Measurements from ENCODE around the gene RAB40C. TPM values are rescaled to one million over a fixed set of nuclear protein-coding genes. Genes with fewer than 3 reads are reported as not detected.
A peak's percentile ranks its signal among the peaks of the same experiment; 100 is the strongest.

The RAB40C gene
- total RNA-seq = 10 to 100 TPM; 15.1 to 18.2 TPM

GRCh38 chr16:589658-590187 is at the start of gene RAB40C:
RAB40C (plus strand) TSS chr16:590066; CDS start chr16:590292, 226 bp downstream.
- H3K36me3 Mint-ChIP-seq = no peaks in the 10 kb centered on the region
- H3K27me3 Mint-ChIP-seq = no peaks in the 10 kb centered on the region
- peak within 1 kb of the TSS; percentile 99 for H3K27ac Mint-ChIP-seq
- peak; percentile 85 for ATAC-seq (ENCODE audit: low read depth)
- peak within 1 kb of the TSS; percentile 99 for H3K4me3 Mint-ChIP-seq
- peaks cover 19% of the 10 kb centered on the region for H3K4me1 Mint-ChIP-seq
- DNase-seq = peak; percentile 97
- no peaks in the 10 kb centered on the region for H3K9me3 Mint-ChIP-seq
- POLR2A ChIA-PET = interaction anchor here (1.0 to 1.3 kb wide), 2 partner anchors 9 to 47 kb away, joined by 5 read pairs; no protein-coding TSS in a partner anchor

DNA sequence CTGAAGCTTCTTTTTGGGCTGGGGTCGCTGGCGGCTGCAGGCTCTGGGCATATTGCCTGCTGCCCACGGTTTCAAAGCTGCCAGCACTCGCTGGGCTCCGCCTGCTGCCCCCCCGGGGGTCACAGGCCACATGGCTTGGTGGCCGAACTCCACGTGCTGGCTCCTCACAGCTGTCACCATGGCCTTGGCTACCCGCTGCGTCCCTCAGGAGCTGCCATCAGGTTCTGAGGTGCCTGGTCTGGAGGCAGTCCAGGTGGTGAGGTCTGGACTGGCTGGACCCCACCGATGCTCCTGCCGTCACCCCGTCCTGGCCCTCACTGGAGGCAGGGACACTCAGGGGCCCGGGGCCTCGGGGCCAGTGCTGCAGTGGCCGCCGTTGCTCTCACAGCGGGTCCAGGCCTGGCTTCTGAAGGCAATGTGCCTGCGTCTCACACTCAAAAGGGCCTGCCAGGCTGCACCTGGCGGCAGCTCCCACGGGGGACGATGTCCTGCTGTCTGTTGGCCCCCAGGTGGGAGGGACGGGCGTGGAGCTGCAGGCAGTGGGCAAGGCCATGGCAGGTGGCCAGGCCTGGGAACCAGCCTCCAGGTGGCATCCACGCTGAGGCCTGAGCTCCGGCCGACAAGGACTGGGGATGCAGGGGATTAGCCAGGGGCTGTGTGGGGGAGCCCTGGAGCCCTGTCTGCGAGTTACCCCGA is 49.1 kb upstream of the RAB40C start:
- Mint-ChIP-seq H3K27me3 (no peaks in the 10 kb centered on the region), H3K36me3 (peaks cover 4% of the 10 kb centered on the region), H3K4me1 (no peaks in the 10 kb centered on the region), H3K27ac (no peak overlapping the region), H3K9me3 (no peaks in the 10 kb centered on the region), H3K4me3 (no peak overlapping the region)
- ATAC-seq (ENCODE audit: low read depth) = no peak
- no peak for DNase-seq
- POLR2A ChIA-PET = no interaction called here

DNA sequence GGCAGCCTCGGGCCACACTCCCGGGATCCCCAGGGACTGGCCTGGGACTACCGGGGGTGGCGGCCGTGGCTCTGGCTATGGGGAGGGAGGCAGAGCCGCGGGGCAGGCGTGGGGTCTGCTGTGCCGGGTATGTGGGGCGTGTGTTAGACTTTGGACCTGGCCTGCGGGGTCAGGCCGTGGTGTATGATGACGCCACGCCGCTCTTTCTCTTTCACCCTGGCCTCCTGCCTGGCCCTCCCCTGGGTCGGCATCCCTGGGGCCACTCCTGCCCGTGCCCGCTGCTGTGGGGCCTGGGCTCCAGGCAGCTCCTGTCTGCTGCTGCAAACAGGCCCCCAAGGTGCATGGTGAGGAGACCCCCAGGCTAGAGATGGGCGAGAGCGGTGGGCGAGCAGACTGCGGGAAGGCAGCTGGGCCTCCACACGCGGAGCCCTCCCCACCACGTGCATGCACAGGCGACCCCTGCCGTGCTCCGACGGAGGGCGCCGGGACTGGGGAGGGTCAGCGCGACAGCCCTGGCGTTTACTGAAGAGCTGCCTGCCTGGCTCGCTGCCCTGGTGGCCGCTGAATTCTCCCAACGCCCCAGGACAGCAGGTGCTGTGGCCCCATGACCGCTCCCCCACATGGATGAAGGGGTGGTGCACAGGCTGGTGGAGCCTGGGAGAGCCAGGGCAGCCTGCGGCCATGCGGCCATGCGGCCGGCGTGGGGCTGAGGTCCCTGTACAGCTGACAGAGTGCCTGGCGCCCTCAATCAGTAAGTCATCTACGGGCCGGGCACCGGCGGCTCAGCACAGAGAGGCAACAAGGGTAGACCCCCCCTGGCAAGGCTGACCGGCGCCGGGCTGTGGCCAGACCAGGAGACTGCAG is 46.3 kb upstream of the RAB40C start:
- no peak overlapping the region for H3K27ac Mint-ChIP-seq
- no peak for ATAC-seq (ENCODE audit: low read depth)
- DNase-seq = no peak
- POLR2A ChIA-PET = no interaction called here
- H3K27me3 Mint-ChIP-seq = no peaks in the 10 kb centered on the region
- H3K4me3 Mint-ChIP-seq = no peak overlapping the region
- no peaks in the 10 kb centered on the region for H3K4me1 Mint-ChIP-seq
- H3K9me3 Mint-ChIP-seq = no peaks in the 10 kb centered on the region
- peaks cover 2% of the 10 kb centered on the region for H3K36me3 Mint-ChIP-seq

GRCh38 chr16:544517-544916 is 45.3 kb upstream of the RAB40C start:
- Mint-ChIP-seq H3K4me3 (no peak overlapping the region), H3K27ac (no peak overlapping the region), H3K36me3 (no peaks in the 10 kb centered on the region), H3K4me1 (no peaks in the 10 kb centered on the region), H3K9me3 (no peaks in the 10 kb centered on the region), H3K27me3 (no peaks in the 10 kb centered on the region)
- ATAC-seq (ENCODE audit: low read depth) (no peak), DNase-seq (no peak)
- POLR2A ChIA-PET = interaction anchor here (0.6 to 0.7 kb wide), 2 partner anchors 15 to 43 kb away, joined by 3 read pairs; no protein-coding TSS in a partner anchor

- Mint-ChIP-seq H3K9me3 (no peaks in the 10 kb centered on the region), H3K36me3 (no peaks in the 10 kb centered on the region), H3K27me3 (no peaks in the 10 kb centered on the region), H3K27ac (no peak overlapping the region), H3K4me1 (no peaks in the 10 kb centered on the region), H3K4me3 (no peak overlapping the region)
- DNase-seq (peak; percentile 62), ATAC-seq (ENCODE audit: low read depth) (peak; percentile 61)
- POLR2A ChIA-PET = no interaction called here
Observed at GRCh38 chr16:546909-547770, 42.7 kb upstream of the RAB40C start.

- no peak for ATAC-seq (ENCODE audit: low read depth)
- no peak overlapping the region for H3K4me3 Mint-ChIP-seq
- no peaks in the 10 kb centered on the region for H3K27me3 Mint-ChIP-seq
- no peak for DNase-seq
- H3K4me1 Mint-ChIP-seq = no peaks in the 10 kb centered on the region
- H3K9me3 Mint-ChIP-seq = no peaks in the 10 kb centered on the region
- no peak overlapping the region for H3K27ac Mint-ChIP-seq
- no peaks in the 10 kb centered on the region for H3K36me3 Mint-ChIP-seq
- POLR2A ChIA-PET = no interaction called here
Observed at GRCh38 chr16:548586-548985, 41.3 kb upstream of the RAB40C start.

- DNase-seq (no peak), ATAC-seq (ENCODE audit: low read depth) (no peak)
- Mint-ChIP-seq H3K27me3 (no peaks in the 10 kb centered on the region), H3K36me3 (no peaks in the 10 kb centered on the region), H3K9me3 (no peaks in the 10 kb centered on the region), H3K27ac (no peak overlapping the region), H3K4me3 (no peak overlapping the region), H3K4me1 (no peaks in the 10 kb centered on the region)
- POLR2A ChIA-PET = no interaction called here
Observed at GRCh38 chr16:549544-550263, 40.2 kb upstream of the RAB40C start.

DNA sequence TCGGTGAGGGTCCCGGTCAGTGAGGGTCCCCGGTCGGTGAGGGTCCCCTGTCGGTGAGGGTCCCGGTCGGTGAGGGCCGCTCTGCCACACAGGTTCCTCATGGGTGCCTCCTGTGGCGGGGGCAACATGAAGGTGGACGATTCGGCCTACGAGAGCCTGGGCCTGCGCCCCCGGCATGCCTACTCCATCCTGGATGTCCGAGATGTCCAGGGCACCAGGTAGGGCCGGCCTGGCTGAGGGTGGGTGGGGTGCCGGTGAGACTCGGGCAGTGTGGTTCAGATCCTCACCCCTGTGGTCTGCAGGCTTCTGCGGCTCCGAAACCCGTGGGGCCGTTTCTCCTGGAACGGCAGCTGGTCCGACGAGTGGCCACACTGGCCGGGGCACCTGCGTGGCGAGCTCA is 38.7 kb upstream of the RAB40C start:
- no peaks in the 10 kb centered on the region for H3K36me3 Mint-ChIP-seq
- H3K27me3 Mint-ChIP-seq = no peaks in the 10 kb centered on the region
- H3K4me3 Mint-ChIP-seq = no peak overlapping the region
- DNase-seq = no peak
- no peaks in the 10 kb centered on the region for H3K9me3 Mint-ChIP-seq
- POLR2A ChIA-PET = no interaction called here
- ATAC-seq (ENCODE audit: low read depth) = no peak
- no peaks in the 10 kb centered on the region for H3K4me1 Mint-ChIP-seq
- no peak overlapping the region for H3K27ac Mint-ChIP-seq

DNA sequence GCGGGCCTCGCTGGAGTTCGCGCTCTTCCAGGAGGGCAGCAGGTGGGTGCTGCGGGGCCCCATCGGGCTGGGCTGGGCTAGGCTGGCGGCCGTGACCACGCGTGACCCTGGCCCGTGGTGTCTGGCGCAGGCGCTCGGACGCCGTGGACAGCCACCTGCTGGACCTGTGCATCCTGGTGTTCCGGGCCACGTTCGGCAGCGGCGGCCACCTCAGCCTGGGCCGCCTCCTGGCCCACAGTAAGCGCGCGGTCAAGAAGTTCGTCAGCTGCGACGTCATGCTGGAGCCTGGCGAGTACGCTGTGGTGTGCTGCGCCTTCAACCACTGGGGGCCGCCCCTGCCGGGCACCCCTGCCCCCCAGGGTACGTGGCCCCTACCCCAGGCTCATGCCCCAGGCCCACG is 37.7 kb upstream of the RAB40C start:
- ATAC-seq (ENCODE audit: low read depth) (no peak), DNase-seq (no peak)
- POLR2A ChIA-PET = no interaction called here
- no peaks in the 10 kb centered on the region for H3K27me3 Mint-ChIP-seq
- H3K4me1 Mint-ChIP-seq = no peaks in the 10 kb centered on the region
- no peaks in the 10 kb centered on the region for H3K36me3 Mint-ChIP-seq
- H3K9me3 Mint-ChIP-seq = no peaks in the 10 kb centered on the region
- H3K4me3 Mint-ChIP-seq = no peak overlapping the region
- H3K27ac Mint-ChIP-seq = no peak overlapping the region

GRCh38 chr16:553601-554296 is 36.1 kb upstream of the RAB40C start:
- no peak for ATAC-seq (ENCODE audit: low read depth)
- Mint-ChIP-seq H3K27ac (no peak overlapping the region), H3K4me3 (no peak overlapping the region), H3K4me1 (no peaks in the 10 kb centered on the region), H3K27me3 (peaks cover 4% of the 10 kb centered on the region), H3K36me3 (no peaks in the 10 kb centered on the region), H3K9me3 (no peaks in the 10 kb centered on the region)
- no peak for DNase-seq
- POLR2A ChIA-PET = no interaction called here

- DNase-seq (no peak), ATAC-seq (ENCODE audit: low read depth) (no peak)
- H3K9me3 Mint-ChIP-seq = no peaks in the 10 kb centered on the region
- H3K4me1 Mint-ChIP-seq = no peaks in the 10 kb centered on the region
- no peak overlapping the region for H3K4me3 Mint-ChIP-seq
- peaks cover 4% of the 10 kb centered on the region for H3K27me3 Mint-ChIP-seq
- H3K36me3 Mint-ChIP-seq = no peaks in the 10 kb centered on the region
- no peak overlapping the region for H3K27ac Mint-ChIP-seq
- POLR2A ChIA-PET = no interaction called here
Observed at GRCh38 chr16:554297-554621, 35.6 kb upstream of the RAB40C start.

DNA sequence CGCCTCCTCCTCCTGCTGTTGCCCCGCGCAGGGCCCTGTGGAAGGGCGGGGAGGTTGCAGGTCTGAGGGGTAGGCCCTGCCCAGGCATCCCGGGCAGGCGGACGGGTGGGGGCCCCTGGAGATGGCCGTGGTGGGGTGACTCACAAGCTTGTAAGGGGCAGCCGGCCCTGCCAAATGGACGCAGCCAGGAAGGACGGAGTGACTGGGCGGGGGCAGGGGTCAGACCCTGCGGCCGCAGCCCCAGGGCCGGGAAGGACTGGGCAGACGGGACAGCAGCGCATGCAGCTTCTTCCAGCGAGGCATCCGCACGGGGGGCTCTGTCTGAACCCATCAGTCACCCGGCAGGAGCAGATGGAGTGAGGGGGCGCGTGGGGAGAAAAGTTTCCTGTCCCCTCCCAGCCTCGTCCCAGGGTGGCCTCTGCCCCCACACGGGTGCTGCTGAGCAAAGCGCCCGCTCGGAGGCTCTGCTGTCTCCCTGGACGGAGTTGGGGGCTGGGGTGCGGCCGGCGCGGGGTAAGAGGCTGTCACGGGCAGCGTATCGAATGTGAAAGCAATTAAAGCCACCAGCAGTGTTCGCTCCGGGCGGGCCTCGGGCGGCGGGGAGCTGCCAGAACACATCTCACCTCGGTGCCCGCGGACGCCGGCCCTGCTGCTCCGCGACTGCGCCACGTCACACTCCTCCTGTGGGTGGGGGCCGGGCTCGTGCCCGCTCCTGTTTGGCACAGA is 35.1 kb upstream of the RAB40C start:
- no peaks in the 10 kb centered on the region for H3K4me1 Mint-ChIP-seq
- H3K27me3 Mint-ChIP-seq = peaks cover 7% of the 10 kb centered on the region
- ATAC-seq (ENCODE audit: low read depth) = no peak
- H3K36me3 Mint-ChIP-seq = no peaks in the 10 kb centered on the region
- H3K4me3 Mint-ChIP-seq = no peak overlapping the region
- no peak for DNase-seq
- POLR2A ChIA-PET = no interaction called here
- H3K27ac Mint-ChIP-seq = no peak overlapping the region
- H3K9me3 Mint-ChIP-seq = no peaks in the 10 kb centered on the region

Data from activated naive CD8-positive, alpha-beta T cell treated with anti-CD3 and anti-CD28 coated beads, Interleukin-2, amount 10 ng/mL, durations not matched to agents 7 days and 5 days (primary cell).